ENCODE data around the gene SYTL2. TPM values are rescaled to one million over a fixed set of nuclear protein-coding genes. Genes with fewer than 3 reads are reported as not detected.
A peak's percentile ranks its signal among the peaks of the same experiment; 100 is the strongest.

Gene SYTL2
- total RNA-seq, 1 donor from 2014 or later: 7.3 TPM

DNA sequence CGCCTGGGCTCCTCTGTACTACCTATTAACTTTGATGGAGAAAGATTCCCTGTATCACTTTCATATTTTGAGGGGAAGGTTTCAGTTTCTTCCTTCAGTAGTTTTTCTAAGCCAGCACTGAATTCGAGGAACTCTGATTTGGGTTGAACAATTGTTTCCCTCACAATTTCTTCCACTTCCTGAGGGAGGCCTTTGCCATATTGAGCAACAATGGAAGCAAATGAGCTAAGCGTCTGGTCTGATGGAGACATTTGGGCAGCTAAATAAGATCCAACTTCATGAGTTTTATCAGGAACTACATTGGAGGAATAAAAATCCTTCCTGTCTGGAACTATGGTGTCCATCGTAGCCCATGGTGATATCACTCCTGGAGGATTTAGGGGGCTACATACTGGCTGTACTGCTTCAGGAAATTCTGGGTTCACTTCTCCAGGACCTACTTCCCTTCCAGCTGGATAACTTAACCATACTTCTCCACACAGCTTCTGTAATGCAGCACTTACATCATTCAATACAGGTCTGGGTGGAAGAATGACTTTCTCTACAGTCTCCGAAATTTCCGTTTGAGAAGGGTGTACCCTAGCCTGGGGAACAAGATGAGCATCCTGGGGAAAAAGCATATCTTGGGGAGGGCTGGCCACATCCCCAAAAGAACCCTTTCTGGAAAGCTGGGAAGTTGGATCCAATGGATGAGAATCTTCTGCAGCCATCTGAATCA lies 86.0 kb downstream of the SYTL2 start:
- H3K36me3 Mint-ChIP-seq (ENCODE audit: low read depth): peaks cover 7% of the 10 kb centered on the region
- H3K4me1 Mint-ChIP-seq: peaks cover 5% of the 10 kb centered on the region
- no peaks in the 10 kb centered on the region for H3K27me3 Mint-ChIP-seq (ENCODE audit: low read depth)
- H3K4me3 Mint-ChIP-seq: no peak overlapping the region
- no peak overlapping the region for H3K27ac Mint-ChIP-seq (ENCODE audit: unreplicated experiment)
- no peak for DNase-seq (ENCODE audit: low read depth, low spot score)
- TF ChIP-seq, protein P1, sequence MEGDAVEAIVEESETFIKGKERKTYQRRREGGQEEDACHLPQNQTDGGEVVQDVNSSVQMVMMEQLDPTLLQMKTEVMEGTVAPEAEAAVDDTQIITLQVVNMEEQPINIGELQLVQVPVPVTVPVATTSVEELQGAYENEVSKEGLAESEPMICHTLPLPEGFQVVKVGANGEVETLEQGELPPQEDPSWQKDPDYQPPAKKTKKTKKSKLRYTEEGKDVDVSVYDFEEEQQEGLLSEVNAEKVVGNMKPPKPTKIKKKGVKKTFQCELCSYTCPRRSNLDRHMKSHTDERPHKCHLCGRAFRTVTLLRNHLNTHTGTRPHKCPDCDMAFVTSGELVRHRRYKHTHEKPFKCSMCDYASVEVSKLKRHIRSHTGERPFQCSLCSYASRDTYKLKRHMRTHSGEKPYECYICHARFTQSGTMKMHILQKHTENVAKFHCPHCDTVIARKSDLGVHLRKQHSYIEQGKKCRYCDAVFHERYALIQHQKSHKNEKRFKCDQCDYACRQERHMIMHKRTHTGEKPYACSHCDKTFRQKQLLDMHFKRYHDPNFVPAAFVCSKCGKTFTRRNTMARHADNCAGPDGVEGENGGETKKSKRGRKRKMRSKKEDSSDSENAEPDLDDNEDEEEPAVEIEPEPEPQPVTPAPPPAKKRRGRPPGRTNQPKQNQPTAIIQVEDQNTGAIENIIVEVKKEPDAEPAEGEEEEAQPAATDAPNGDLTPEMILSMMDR (conservative IDR thresholded peaks at IDR 0.05): no peak
- peaks cover 7% of the 10 kb centered on the region for H3K9me3 Mint-ChIP-seq

DNA sequence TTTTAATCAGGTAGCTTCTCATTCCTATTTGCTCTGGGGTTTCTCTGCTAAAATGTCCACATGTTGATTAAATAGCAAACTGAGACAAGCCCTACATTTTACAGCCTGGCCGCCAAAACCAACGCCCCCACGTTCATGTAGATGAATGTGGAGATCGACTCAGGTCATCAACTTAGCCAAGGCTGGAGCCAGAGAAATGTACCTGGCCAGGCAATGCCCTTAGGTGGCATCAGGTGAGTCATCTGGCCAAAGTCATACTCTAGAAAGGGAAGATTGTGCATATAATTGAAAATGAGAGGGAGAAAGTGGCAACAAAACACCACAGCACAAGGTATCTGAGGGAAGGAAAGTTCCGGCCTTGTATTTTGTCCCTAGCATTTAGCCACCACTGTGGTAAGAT lies 87.9 kb downstream of the SYTL2 start:
- H3K27ac Mint-ChIP-seq (ENCODE audit: unreplicated experiment): peak overlapping the region; percentile 32
- H3K4me3 Mint-ChIP-seq: no peak overlapping the region
- TF ChIP-seq, protein P1 (conservative IDR thresholded peaks at IDR 0.05): no peak
- peaks cover 4% of the 10 kb centered on the region for H3K9me3 Mint-ChIP-seq
- DNase-seq (ENCODE audit: low read depth, low spot score): no peak
- no peaks in the 10 kb centered on the region for H3K27me3 Mint-ChIP-seq (ENCODE audit: low read depth)
- H3K36me3 Mint-ChIP-seq (ENCODE audit: low read depth): peaks cover 3% of the 10 kb centered on the region
- H3K4me1 Mint-ChIP-seq: peaks cover 23% of the 10 kb centered on the region

DNA sequence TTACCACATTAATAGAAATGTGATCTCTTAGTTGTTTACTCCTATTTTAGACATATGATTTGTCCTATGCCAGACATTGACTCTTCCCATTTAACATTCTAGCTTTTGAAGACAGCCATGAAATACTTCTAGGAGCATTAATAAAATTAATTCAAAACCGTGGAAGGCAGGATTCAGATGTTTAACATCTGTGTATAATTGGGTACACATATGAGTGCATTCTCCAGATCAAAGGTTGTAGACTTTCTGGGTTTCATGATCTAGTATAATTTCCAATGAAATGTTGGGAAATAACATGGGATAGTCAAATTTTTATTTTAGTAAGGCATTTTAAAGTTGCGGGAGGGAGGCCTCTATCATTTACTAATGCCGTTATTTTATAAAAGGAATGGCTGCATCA lies 89.8 kb downstream of the SYTL2 start:
- H3K9me3 Mint-ChIP-seq: no peaks in the 10 kb centered on the region
- no peak overlapping the region for H3K4me3 Mint-ChIP-seq
- TF ChIP-seq, protein P1 (conservative IDR thresholded peaks at IDR 0.05): no peak
- no peaks in the 10 kb centered on the region for H3K36me3 Mint-ChIP-seq (ENCODE audit: low read depth)
- H3K27ac Mint-ChIP-seq (ENCODE audit: unreplicated experiment): no peak overlapping the region
- no peaks in the 10 kb centered on the region for H3K27me3 Mint-ChIP-seq (ENCODE audit: low read depth)
- no peak for DNase-seq (ENCODE audit: low read depth, low spot score)
- H3K4me1 Mint-ChIP-seq: peaks cover 41% of the 10 kb centered on the region

DNA sequence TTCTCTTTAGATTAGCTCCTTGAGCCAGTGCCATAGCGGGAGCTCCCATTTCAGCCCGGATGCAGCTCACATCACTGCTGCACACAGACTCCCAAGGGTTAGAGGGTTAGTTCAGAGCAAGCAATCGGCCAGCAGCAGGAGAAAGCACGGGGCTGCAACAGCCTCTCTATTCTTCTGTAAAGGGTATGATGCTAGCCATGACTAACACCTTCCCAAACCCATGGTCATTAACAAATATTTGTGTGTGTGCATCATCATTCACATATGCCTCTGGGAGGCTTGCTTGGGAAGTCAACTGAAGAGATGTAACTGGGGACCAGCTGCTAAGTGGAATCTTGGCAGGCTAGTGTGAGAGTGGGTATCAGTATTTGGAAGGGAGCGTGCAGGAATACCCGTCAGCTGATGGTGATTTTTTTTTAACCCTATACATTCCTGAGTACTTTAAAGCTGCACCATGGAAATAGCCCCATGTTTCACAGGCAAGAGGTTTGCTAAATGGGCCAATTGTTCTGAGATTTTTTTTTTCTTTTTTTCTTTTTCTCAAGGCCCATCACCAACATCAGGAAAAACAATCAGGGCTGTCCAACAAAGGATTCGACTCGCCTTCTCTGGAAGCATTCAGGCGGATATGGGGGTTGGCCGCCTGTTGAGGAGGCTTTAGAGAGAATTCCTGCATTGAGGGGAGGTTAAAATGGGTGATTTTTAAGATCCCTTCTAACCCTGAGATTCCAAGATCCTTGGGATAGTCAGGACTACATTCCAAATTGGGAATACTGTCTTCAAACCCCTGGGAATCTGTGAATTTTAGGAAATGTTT lies 91.7 kb downstream of the SYTL2 start:
- H3K9me3 Mint-ChIP-seq: no peaks in the 10 kb centered on the region
- H3K36me3 Mint-ChIP-seq (ENCODE audit: low read depth): no peaks in the 10 kb centered on the region
- H3K27ac Mint-ChIP-seq (ENCODE audit: unreplicated experiment): peak overlapping the region; percentile 91
- peak overlapping the region; percentile 84 for H3K4me3 Mint-ChIP-seq
- H3K4me1 Mint-ChIP-seq: peaks cover 48% of the 10 kb centered on the region
- H3K27me3 Mint-ChIP-seq (ENCODE audit: low read depth): no peaks in the 10 kb centered on the region
- TF ChIP-seq, protein P1 (conservative IDR thresholded peaks at IDR 0.05): no peak
- DNase-seq (ENCODE audit: low read depth, low spot score): peak; percentile 30

DNA sequence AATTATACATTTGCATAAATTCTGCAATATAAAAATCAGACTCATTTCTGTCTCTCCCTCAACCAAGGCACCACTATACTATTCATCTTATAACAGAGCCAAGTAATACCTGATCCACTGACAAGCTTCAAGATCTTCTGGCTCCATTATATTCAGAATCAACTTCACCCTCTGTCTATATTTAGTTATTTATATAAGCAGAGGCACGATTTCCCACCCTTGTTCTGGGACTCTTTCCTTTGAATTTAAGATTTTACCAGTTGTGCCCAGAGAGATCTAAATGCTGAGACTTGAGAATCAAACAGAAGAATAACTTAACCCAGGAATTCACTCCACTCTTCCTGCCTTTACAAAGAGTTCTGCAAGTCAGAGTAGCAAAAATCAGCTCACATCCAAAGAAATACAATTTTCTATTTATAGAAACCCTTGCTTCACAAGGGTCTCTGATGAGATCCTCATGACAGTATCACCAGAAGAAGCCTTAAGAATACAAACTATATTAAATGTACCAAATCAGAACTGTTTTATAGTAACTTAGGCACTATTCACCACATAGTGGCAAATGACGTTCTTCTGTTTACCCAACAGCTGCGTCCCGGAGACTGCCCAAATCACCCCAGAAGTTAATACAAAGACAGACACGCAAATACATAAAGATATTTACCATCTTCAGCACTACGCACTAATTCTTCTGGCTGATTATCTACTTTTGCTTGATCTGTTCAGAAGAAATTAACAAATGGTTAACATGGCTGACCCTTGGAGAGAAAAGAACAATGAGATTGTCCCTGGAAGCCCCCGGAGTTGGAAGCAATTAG lies 92.6 kb downstream of the SYTL2 start:
- Mint-ChIP-seq H3K4me3 (peak overlapping the region; percentile 84), H3K27ac (ENCODE audit: unreplicated experiment) (peak overlapping the region; percentile 91), H3K27me3 (ENCODE audit: low read depth) (no peaks in the 10 kb centered on the region), H3K36me3 (ENCODE audit: low read depth) (no peaks in the 10 kb centered on the region), H3K4me1 (peaks cover 53% of the 10 kb centered on the region), H3K9me3 (no peaks in the 10 kb centered on the region)
- DNase-seq (ENCODE audit: low read depth, low spot score): no peak
- TF ChIP-seq, protein P1 (conservative IDR thresholded peaks at IDR 0.05): no peak
